Esophagus muscularis mucosa (tissue), 4 donors: ENCODE measurements around the gene ACAA1. TPM values are rescaled to one million over a fixed set of nuclear protein-coding genes. Genes with fewer than 3 reads are reported as not detected.

Experiments
- DNase-seq: peaks from one replicate; pipeline ENCODE4 v3.0.0-alpha.2; 2017; ENCODE audit errors: extremely low spot score
- H3K27ac ChIP-seq, 4 donors: fragments of 200-600 bp; sonication (generic); replicated peaks in 1 of 4; 1 replicate in 3 of 4; 2 replicates in 1 of 4; pipeline ENCODE4 v1.5.1; 2016 to 2019; ENCODE audit warnings: mild to moderate bottlenecking in 1 of 4
- H3K27me3 ChIP-seq, 4 donors: fragments of 200-600 bp; sonication (generic); one replicate each; pipeline versions ENCODE4 v1.5.1 to v1.6.0; 2016 to 2019
- H3K36me3 ChIP-seq, 4 donors: fragments of 200-600 bp; sonication (generic); one replicate each; pipeline ENCODE4 v1.5.1; 2016 to 2019
- H3K4me1 ChIP-seq, 4 donors: fragments of 200-600 bp; sonication (generic); one replicate each; pipeline ENCODE4 v1.5.1; 2016 to 2019
- H3K4me3 ChIP-seq, 4 donors: fragments of 200-600 bp; sonication (generic); 1 replicate in 2 of 4; 2 replicates in 2 of 4; pipeline ENCODE4 v1.5.1; 2016 to 2019; ENCODE audit warnings: mild to moderate bottlenecking in 4 of 4, moderate library complexity in 1 of 4
- H3K9me3 ChIP-seq, 4 donors: fragments of 200-600 bp; sonication (generic); 1 replicate in 3 of 4; 2 replicates in 1 of 4; pipeline ENCODE4 v1.5.1; 2016 to 2019
- EP300 ChIP-seq: sonication (generic); formaldehyde crosslinking; IDR thresholded peaks from one replicate; pipeline ENCODE4 v1.6.1; 2017; ENCODE audit warnings: antibody characterized with exemption
- POLR2A ChIP-seq: fragments of 450-650 bp; IDR thresholded peaks from one replicate; pipeline ENCODE4 v1.6.1; 2017; ENCODE audit warnings: antibody characterized with exemption, moderate library complexity, mild to moderate bottlenecking, low read depth
- POLR2AphosphoS5 ChIP-seq, 2 donors: sonication (generic); formaldehyde crosslinking; IDR thresholded peaks; one replicate each; pipeline ENCODE4 v1.6.1; 2017; ENCODE audit warnings: antibody characterized with exemption in 2 of 2
- WGBS: methylation state at CpG from one replicate; pipeline ENCODE4 v1.1.5; 2018; 5-methylcytosine and 5-hydroxymethylcytosine counted together
- intact Hi-C: fragments of 100-400 bp; cut with DNase I; formaldehyde crosslinking; loops from one replicate; pipeline ENCODE4 v1.15.1; 2023
- total RNA-seq, 4 donors: library from RNA; depleted of rRNA; stranded (reverse); fragments of >200 nt; gene quantifications; one replicate each; pipeline versions ENCODE4 v1.1.0 to v1.2.1, GENCODE V29; 2016
- TF ChIP-seq, protein P1 (sequence below), 3 experiments: fragments of 200-600 bp in 2 of 3; fragments of 450-650 bp in 1 of 3; sonication (generic) in 2 of 3; IDR thresholded peaks; one replicate each; pipeline ENCODE4 v1.5.1; 2017 to 2019; ENCODE audit warnings: antibody characterized with exemption in 3 of 3, mild to moderate bottlenecking in 2 of 3, moderate library complexity in 1 of 3

ACAA1 gene, protein sequence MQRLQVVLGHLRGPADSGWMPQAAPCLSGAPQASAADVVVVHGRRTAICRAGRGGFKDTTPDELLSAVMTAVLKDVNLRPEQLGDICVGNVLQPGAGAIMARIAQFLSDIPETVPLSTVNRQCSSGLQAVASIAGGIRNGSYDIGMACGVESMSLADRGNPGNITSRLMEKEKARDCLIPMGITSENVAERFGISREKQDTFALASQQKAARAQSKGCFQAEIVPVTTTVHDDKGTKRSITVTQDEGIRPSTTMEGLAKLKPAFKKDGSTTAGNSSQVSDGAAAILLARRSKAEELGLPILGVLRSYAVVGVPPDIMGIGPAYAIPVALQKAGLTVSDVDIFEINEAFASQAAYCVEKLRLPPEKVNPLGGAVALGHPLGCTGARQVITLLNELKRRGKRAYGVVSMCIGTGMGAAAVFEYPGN
- total RNA-seq: 10 to 100 TPM; 31.3 to 49.4 (median 39.1) TPM

DNA sequence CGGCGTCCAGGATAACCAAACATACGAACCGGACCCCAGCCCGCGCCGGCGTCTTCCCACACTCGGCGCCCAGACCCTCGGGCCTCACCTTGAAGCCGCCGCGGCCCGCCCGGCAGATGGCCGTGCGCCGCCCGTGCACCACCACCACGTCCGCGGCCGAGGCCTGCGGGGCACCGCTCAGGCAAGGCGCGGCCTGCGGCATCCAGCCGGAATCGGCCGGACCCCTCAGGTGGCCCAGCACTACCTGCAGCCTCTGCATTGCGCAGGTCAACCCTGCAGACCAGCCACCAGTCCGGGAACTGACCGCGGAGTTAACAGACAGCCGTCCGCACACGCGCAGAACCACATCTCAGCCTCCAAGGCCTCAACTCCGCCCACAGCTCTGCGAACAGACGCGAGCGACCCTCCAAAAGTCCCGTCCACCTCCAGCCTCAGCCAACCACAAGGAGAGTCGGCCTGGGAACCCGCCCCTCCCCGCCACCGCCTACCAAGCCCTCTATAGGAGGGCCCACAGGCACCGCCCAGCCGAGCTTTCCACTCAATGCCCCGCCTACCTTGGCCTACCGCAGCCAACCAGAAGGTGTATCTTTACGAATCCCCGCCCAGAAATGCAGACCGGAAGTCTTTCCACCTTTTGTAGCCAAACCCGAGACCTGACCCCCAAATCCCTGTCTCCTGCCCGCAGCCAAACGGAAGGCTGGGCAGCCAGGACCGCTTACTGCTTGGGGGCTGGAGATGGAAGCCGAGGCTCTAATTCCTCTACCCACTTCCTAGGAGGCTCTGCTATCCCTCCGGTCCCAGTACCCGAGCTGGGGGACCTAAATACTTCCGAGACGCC, at the start of gene ACAA1:
Gene ACAA1 (minus strand): TSS at position 351 of the 838 bp plus-strand sequence. CDS start 92 bp downstream, at position 259.
- Histone ChIP-seq H3K4me3 (peak within 1 kb of the TSS; percentile 94 to 98 (median 94)), H3K27me3 (no peaks in the 10 kb centered on the region), H3K4me1 (peaks cover 29 to 62% (median 46%) of the 10 kb centered on the region in 4 donors), H3K9me3 (no peaks in the 10 kb centered on the region), H3K36me3 (peaks cover under 1 to 50% (median 44%) of the 10 kb centered on the region in 4 donors), H3K27ac (peak within 1 kb of the TSS; percentile 92 to 97 (median 94))
- TF ChIP-seq EP300 (no peak), POLR2AphosphoS5 (IDR thresholded peaks at IDR 0.05) (peak; percentile 83 to 98), POLR2A (peak; percentile 79)
- TF ChIP-seq, protein P1, sequence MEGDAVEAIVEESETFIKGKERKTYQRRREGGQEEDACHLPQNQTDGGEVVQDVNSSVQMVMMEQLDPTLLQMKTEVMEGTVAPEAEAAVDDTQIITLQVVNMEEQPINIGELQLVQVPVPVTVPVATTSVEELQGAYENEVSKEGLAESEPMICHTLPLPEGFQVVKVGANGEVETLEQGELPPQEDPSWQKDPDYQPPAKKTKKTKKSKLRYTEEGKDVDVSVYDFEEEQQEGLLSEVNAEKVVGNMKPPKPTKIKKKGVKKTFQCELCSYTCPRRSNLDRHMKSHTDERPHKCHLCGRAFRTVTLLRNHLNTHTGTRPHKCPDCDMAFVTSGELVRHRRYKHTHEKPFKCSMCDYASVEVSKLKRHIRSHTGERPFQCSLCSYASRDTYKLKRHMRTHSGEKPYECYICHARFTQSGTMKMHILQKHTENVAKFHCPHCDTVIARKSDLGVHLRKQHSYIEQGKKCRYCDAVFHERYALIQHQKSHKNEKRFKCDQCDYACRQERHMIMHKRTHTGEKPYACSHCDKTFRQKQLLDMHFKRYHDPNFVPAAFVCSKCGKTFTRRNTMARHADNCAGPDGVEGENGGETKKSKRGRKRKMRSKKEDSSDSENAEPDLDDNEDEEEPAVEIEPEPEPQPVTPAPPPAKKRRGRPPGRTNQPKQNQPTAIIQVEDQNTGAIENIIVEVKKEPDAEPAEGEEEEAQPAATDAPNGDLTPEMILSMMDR (IDR thresholded peaks at IDR 0.05): no peak
- peak; percentile 100 for DNase-seq
- intact Hi-C loops: loop anchor here (5.0 kb wide), 2 partner anchors 110 to 315 kb away; partner anchors contain the start of gene ACVR2B
- 0% methylated on average over 22 of the region's 66 CpGs for WGBS

DNA sequence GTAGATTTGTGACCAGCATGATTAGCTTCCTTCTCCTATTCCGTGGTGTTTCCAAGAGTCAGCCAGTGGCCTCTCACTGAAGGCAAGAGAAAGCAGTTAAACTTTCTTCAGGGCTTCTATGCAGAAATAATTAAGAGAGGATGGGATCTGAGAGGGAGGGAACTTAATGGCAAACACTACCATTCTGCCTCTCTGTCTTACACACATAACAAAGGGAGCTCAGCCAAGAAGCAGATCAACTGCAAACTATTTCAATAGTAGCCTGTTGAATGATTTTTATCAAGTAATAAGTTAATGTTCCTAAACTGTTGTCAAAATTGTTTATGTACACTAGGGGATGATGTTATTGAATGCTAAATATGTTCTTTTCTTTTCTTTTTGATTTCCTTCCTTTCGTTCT, 40.3 kb upstream of the ACAA1 start:
- DNase-seq: no peak
- TF ChIP-seq POLR2A (no peak), POLR2AphosphoS5 (IDR thresholded peaks at IDR 0.05) (no peak)
- 33% methylated on average over 2 of the region's 2 CpGs for WGBS
- Histone ChIP-seq H3K4me1 (peaks cover 18 to 42% (median 26%) of the 10 kb centered on the region in 4 donors), H3K36me3 (no peaks in the 10 kb centered on the region), H3K27me3 (no peaks in the 10 kb centered on the region), H3K9me3 (no peaks in the 10 kb centered on the region), H3K27ac (no peak overlapping the region), H3K4me3 (no peak overlapping the region)
- intact Hi-C loops: no loop called here

DNA sequence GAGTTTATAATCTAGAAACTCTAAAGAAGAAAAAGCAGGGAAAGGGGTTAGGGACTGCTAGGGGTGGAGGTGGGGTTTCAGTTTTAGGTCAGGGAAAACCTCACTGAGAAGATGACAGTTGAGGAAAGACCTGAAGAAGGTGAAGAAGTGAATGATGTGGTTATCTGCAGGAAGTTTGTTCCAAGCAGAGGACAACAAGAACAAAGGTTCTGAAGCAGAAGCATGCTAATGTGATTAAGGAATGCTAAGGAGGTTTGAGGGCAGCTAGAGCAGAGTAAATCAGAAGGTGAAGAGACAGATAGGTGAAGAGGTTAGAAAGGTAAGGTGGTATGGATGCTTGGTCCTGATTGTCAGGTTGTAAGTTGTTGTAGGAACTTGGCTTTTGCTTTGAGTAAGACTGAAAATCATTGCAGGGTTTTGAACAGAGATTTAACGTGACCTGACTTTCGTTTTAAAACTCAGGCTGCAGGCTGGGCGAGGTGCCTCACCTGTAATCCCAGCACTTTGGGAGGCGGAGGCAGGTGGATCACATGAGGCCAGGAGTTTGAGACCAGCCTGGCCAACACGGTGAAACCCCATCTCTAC, 37.0 kb upstream of the ACAA1 start:
- no peak for TF ChIP-seq POLR2AphosphoS5 (IDR thresholded peaks at IDR 0.05)
- TF ChIP-seq EP300: no peak
- TF ChIP-seq POLR2A: no peak
- TF ChIP-seq, protein P1 (IDR thresholded peaks at IDR 0.05): no peak
- intact Hi-C loops: no loop called here
- Histone ChIP-seq H3K4me3 (no peak overlapping the region), H3K27ac (no peak overlapping the region), H3K36me3 (no peaks in the 10 kb centered on the region), H3K4me1 (peaks cover 18 to 72% (median 52%) of the 10 kb centered on the region in 4 donors), H3K27me3 (no peaks in the 10 kb centered on the region), H3K9me3 (no peaks in the 10 kb centered on the region)
- no peak for DNase-seq
- 89% methylated on average over 5 of the region's 5 CpGs for WGBS

DNA sequence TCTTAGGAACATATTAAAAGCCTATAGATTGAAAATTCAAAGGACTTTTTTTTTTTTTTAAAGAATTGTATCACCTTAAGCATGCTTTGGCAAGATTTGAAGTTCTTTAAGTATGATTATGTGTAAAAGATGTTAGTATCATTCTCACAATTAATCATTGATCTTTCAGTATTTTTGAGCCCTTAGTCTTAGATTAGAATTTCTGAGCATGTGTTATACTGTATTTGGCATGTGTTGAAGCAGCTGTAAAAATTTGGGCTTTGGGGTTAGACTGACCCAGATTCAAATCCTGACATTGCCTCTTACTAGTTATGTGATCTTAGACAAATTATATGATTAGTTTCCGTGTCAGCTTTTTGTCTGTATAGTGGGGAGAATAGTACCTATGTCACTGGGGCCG, 34.7 kb upstream of the ACAA1 start:
- DNase-seq: no peak
- WGBS: 74% methylated on average over 2 of the region's 2 CpGs
- intact Hi-C loops: no loop called here
- H3K9me3 ChIP-seq: no peaks in the 10 kb centered on the region
- H3K27me3 ChIP-seq: no peaks in the 10 kb centered on the region
- H3K4me1 ChIP-seq: peaks cover 24 to 78% (median 67%) of the 10 kb centered on the region in 4 donors
- no peaks in the 10 kb centered on the region for H3K36me3 ChIP-seq
- no peak overlapping the region for H3K4me3 ChIP-seq
- TF ChIP-seq EP300 (no peak), POLR2AphosphoS5 (IDR thresholded peaks at IDR 0.05) (no peak), POLR2A (no peak)
- TF ChIP-seq, protein P1 (IDR thresholded peaks at IDR 0.05): no peak
- H3K27ac ChIP-seq: no peak overlapping the region
